Panc1 (cell line): ENCODE results near the gene ZP4. TPM values are rescaled to one million over a fixed set of nuclear protein-coding genes. Genes with fewer than 3 reads are reported as not detected.

Source experiments
- ATAC-seq: fragments of 200-7000 bp; cut with Tn5 transposase; 2 replicates; pipeline ENCODE4 v1.9.1; 2020; ENCODE audit warnings: mild to moderate bottlenecking, moderate library complexity
- BruUV-seq: library from RNA; stranded (reverse); fragments of 400-500 nt; replicated peaks from 2 replicates; lab custom pipeline; 2021; lab: Mats Ljungman, UMichigan
- CTCF ChIA-PET: fragments of 300-600 bp; sonication (Branson Sonifier 250); formaldehyde crosslinking; loops from one replicate; lab custom pipeline; 2022; ENCODE audit warnings: antibody characterized with exemption; lab: Charles Lee
- POLR2A ChIA-PET: fragments of 300-600 bp; sonication (Branson Sonifier 250); formaldehyde crosslinking; loops from one replicate; lab custom pipeline; 2022; ENCODE audit warnings: antibody characterized with exemption; lab: Charles Lee
- DNase-seq: peaks from one replicate; pipeline ENCODE4 v3.0.0-alpha.2; 2010; ENCODE audit warnings: low read depth, low spot score
- H3K27ac ChIP-seq: 2 replicates; pipeline ENCODE4 v1.5.1; 2011; ENCODE audit warnings: mild to moderate bottlenecking, low read length, inconsistent platforms
- H3K27me3 ChIP-seq: fragments of 200-500 bp; sonication (Bioruptor generic); 2 replicates; pipeline ENCODE4 v1.6.0; 2014; ENCODE audit warnings: low read length, inconsistent platforms; ENCODE audit not compliant: control insufficient read depth, insufficient read depth
- H3K36me3 ChIP-seq: fragments of 200-500 bp; sonication (Bioruptor generic); 2 replicates; pipeline ENCODE4 v1.5.1; 2014; ENCODE audit warnings: inconsistent platforms, mild to moderate bottlenecking, low read length, moderate library complexity; ENCODE audit not compliant: control insufficient read depth, insufficient read depth
- H3K4me1 ChIP-seq: 2 replicates; pipeline ENCODE4 v1.5.1; 2011; ENCODE audit warnings: inconsistent platforms, mild to moderate bottlenecking, low read length, moderate library complexity; ENCODE audit not compliant: control insufficient read depth, insufficient read depth
- H3K4me3 ChIP-seq, 2 experiments: 2 replicates each; pipeline ENCODE4 v1.5.1; 2011 to 2012; ENCODE audit warnings: low read depth in 2 of 2, low read length in 2 of 2, mild to moderate bottlenecking in 2 of 2, inconsistent platforms in 1 of 2, moderate library complexity in 1 of 2
- H3K9me3 ChIP-seq: fragments of 200-500 bp; sonication (Bioruptor generic); 2 replicates; pipeline ENCODE4 v1.5.1; 2014; ENCODE audit warnings: low read depth, mild to moderate bottlenecking, inconsistent platforms, low read length, moderate library complexity; ENCODE audit not compliant: control insufficient read depth, insufficient read depth
- POLR2AphosphoS5 ChIP-seq: IDR thresholded peaks from 2 replicates; pipeline ENCODE4 v1.6.1; 2012; ENCODE audit warnings: mild to moderate bottlenecking, low read depth, low read length, moderate library complexity
- SIN3A ChIP-seq: IDR thresholded peaks from 2 replicates; pipeline ENCODE4 v1.6.1; 2012; ENCODE audit warnings: low read depth, mild to moderate bottlenecking, low read length, moderate library complexity, borderline replicate concordance; ENCODE audit not compliant: insufficient read depth
- TCF7L2 ChIP-seq: IDR thresholded peaks from 2 replicates; pipeline ENCODE4 v1.6.1; 2011; ENCODE audit warnings: mild to moderate bottlenecking, low read depth, low read length, inconsistent platforms
- in situ Hi-C: cut with HindIII; loops from 2 replicates; pipeline ENCODE4 v1.10.0; 2016; ENCODE audit warnings: low sequenced_read_pairs, low pct_unique_long_range_greater_than_20kb
- intact Hi-C: fragments of 100-400 bp; cut with micrococcal nuclease; formaldehyde crosslinking; loops from one replicate; pipeline ENCODE4 v1.10.0; 2022; ENCODE audit not compliant: unreplicated experiment
- total RNA-seq: library from RNA; stranded (reverse); gene quantifications from one replicate; pipeline ENCODE4 v1.2.1, GENCODE V29; 2021; ENCODE audit not compliant: unreplicated experiment
- TF ChIP-seq, protein P1 (sequence below), 2 experiments: IDR thresholded peaks; 2 replicates each; pipeline ENCODE4 v1.6.1; 2011 to 2012; ENCODE audit warnings: low read depth in 2 of 2, control low read depth in 1 of 2, low read length in 1 of 2, mild to moderate bottlenecking in 1 of 2, moderate library complexity in 1 of 2; ENCODE audit not compliant: insufficient read depth in 1 of 2
- TF ChIP-seq, protein P2 (sequence below): fragments of 450-650 bp; IDR thresholded peaks from 2 replicates; pipeline ENCODE4 v1.5.1; 2017; ENCODE audit warnings: mild to moderate bottlenecking

The ZP4 gene
- total RNA-seq, 1 experiment from 2014 or later: not detected

- ChIA-PET CTCF (no interaction called here), POLR2A (no interaction called here)
- intact Hi-C loops (no loop called here), in situ Hi-C loops (no loop called here)
- H3K4me3 ChIP-seq: no peak overlapping the region
- no peaks in the 10 kb centered on the region for H3K9me3 ChIP-seq
- no peaks in the 10 kb centered on the region for H3K27me3 ChIP-seq
- H3K4me1 ChIP-seq: no peaks in the 10 kb centered on the region
- TF ChIP-seq TCF7L2 (no peak), POLR2AphosphoS5 (no peak), SIN3A (no peak)
- TF ChIP-seq, protein P1, sequence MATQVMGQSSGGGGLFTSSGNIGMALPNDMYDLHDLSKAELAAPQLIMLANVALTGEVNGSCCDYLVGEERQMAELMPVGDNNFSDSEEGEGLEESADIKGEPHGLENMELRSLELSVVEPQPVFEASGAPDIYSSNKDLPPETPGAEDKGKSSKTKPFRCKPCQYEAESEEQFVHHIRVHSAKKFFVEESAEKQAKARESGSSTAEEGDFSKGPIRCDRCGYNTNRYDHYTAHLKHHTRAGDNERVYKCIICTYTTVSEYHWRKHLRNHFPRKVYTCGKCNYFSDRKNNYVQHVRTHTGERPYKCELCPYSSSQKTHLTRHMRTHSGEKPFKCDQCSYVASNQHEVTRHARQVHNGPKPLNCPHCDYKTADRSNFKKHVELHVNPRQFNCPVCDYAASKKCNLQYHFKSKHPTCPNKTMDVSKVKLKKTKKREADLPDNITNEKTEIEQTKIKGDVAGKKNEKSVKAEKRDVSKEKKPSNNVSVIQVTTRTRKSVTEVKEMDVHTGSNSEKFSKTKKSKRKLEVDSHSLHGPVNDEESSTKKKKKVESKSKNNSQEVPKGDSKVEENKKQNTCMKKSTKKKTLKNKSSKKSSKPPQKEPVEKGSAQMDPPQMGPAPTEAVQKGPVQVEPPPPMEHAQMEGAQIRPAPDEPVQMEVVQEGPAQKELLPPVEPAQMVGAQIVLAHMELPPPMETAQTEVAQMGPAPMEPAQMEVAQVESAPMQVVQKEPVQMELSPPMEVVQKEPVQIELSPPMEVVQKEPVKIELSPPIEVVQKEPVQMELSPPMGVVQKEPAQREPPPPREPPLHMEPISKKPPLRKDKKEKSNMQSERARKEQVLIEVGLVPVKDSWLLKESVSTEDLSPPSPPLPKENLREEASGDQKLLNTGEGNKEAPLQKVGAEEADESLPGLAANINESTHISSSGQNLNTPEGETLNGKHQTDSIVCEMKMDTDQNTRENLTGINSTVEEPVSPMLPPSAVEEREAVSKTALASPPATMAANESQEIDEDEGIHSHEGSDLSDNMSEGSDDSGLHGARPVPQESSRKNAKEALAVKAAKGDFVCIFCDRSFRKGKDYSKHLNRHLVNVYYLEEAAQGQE (IDR thresholded peaks at IDR 0.05; ENCODE audit: insufficient read depth in 1 of 2, low read depth in 2 of 2, low read length in 1 of 2): no peak
- TF ChIP-seq, protein P2, sequence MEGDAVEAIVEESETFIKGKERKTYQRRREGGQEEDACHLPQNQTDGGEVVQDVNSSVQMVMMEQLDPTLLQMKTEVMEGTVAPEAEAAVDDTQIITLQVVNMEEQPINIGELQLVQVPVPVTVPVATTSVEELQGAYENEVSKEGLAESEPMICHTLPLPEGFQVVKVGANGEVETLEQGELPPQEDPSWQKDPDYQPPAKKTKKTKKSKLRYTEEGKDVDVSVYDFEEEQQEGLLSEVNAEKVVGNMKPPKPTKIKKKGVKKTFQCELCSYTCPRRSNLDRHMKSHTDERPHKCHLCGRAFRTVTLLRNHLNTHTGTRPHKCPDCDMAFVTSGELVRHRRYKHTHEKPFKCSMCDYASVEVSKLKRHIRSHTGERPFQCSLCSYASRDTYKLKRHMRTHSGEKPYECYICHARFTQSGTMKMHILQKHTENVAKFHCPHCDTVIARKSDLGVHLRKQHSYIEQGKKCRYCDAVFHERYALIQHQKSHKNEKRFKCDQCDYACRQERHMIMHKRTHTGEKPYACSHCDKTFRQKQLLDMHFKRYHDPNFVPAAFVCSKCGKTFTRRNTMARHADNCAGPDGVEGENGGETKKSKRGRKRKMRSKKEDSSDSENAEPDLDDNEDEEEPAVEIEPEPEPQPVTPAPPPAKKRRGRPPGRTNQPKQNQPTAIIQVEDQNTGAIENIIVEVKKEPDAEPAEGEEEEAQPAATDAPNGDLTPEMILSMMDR: no peak
- H3K36me3 ChIP-seq: no peaks in the 10 kb centered on the region
- no peak overlapping the region for H3K27ac ChIP-seq
- ATAC-seq (no peak), DNase-seq (peak; percentile 86)
- BruUV-seq: no TSS peak
These were observed 17.1 kb downstream of the ZP4 start for GRCh38 chr1:237873487-237874211.

DNA sequence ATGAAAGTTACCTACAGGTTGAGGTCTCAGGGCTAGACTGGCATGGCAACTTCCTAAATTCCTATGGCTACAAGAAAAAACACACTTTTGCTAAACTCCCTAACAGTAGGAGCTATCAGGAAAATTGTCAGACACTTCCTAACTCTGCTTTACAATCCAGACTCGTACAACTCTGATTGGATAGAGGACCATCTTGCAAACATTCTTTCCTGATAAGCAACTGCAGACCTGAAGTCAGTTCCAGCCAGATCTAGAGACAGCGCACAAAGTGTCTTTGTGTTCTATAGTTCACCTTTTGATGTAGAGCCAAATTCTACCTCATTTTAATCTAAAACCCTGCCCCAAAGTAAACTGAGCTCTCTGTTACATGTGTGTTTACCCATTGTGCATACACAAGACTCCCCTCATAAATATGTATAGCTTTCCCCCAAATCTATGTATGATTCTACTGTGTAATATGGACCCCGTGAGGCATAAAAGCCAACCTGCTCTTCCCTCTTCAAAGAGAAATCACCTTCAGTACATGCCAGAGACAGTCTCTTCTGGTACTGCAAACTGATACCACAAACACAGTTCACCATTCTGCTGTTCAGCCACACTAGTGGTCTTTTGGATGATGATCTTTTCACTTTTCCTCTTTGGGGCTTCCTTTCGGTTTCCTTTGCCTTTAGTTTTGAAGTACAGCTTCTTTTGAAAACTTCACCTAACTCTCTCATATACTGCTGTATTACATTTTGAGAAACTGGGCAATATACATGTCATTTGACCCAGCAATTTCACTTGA, 21.7 kb downstream of the ZP4 start:
- Histone ChIP-seq H3K36me3 (no peaks in the 10 kb centered on the region), H3K9me3 (no peaks in the 10 kb centered on the region), H3K27me3 (no peaks in the 10 kb centered on the region), H3K27ac (no peak overlapping the region), H3K4me1 (no peaks in the 10 kb centered on the region; the same call in 1 of the 2 replicates), H3K4me3 (no peak overlapping the region)
- TF ChIP-seq, protein P2: no peak
- TF ChIP-seq TCF7L2: no peak
- no peak for TF ChIP-seq POLR2AphosphoS5
- TF ChIP-seq SIN3A: no peak
- TF ChIP-seq, protein P1 (IDR thresholded peaks at IDR 0.05; ENCODE audit: insufficient read depth in 1 of 2, low read depth in 2 of 2, low read length in 1 of 2): no peak
- no peak for DNase-seq
- no peak for ATAC-seq
- ChIA-PET CTCF (no interaction called here), POLR2A (no interaction called here)
- BruUV-seq: no TSS peak
- intact Hi-C loops: no loop called here
- in situ Hi-C loops: no loop called here
